GM23338 (cell line): ENCODE data around the gene GET4. TPM values are rescaled to one million over a fixed set of nuclear protein-coding genes. Genes with fewer than 3 reads are reported as not detected.

Source experiments
- ATAC-seq: fragments of 200-7000 bp; cut with Tn5 transposase; 3 replicates; pipeline ENCODE4 v1.9.1; 2020
- DNase-seq: peaks from one replicate; pipeline ENCODE4 v3.0.0-alpha.2; 2015; ENCODE audit warnings: low spot score
- H2AFZ ChIP-seq: fragments of 200-600 bp; sonication (generic); 2 replicates; pipeline ENCODE4 v1.8.0; 2016; ENCODE audit warnings: antibody characterized with exemption, mild to moderate bottlenecking, moderate library complexity
- H3F3A ChIP-seq: fragments of 200-600 bp; sonication (generic); replicated peaks from 2 replicates; pipeline ENCODE4 v1.8.0; 2017; ENCODE audit warnings: antibody characterized with exemption, mixed run types, low read depth
- H3K27ac ChIP-seq: fragments of 200-600 bp; sonication (generic); 2 replicates; pipeline ENCODE4 v1.6.1; 2016; ENCODE audit warnings: low read depth
- H3K27me3 ChIP-seq: fragments of 200-600 bp; sonication (generic); 2 replicates; pipeline ENCODE4 v1.8.0; 2016; ENCODE audit warnings: mild to moderate bottlenecking, mixed run types, moderate library complexity; ENCODE audit not compliant: insufficient read depth
- H3K36me3 ChIP-seq: fragments of 200-600 bp; sonication (generic); 2 replicates; pipeline ENCODE4 v1.8.0; 2016; ENCODE audit warnings: mild to moderate bottlenecking; ENCODE audit not compliant: insufficient read depth
- H3K4me1 ChIP-seq: fragments of 200-600 bp; sonication (generic); 2 replicates; pipeline ENCODE4 v1.8.0; 2016; ENCODE audit warnings: mild to moderate bottlenecking, moderate library complexity; ENCODE audit not compliant: insufficient read depth
- H3K4me2 ChIP-seq: fragments of 200-600 bp; sonication (generic); 2 replicates; pipeline ENCODE4 v1.7.1; 2017; ENCODE audit warnings: mixed run types
- H3K4me3 ChIP-seq: fragments of 200-600 bp; sonication (generic); 2 replicates; pipeline ENCODE4 v1.6.1; 2016; ENCODE audit warnings: mixed run types
- H3K79me2 ChIP-seq: fragments of 200-600 bp; sonication (generic); replicated peaks from 2 replicates; pipeline ENCODE4 v1.8.0; 2017; ENCODE audit warnings: mild to moderate bottlenecking; ENCODE audit not compliant: insufficient read depth
- H3K9me2 ChIP-seq: fragments of 200-600 bp; sonication (generic); 2 replicates; pipeline ENCODE4 v1.8.0; 2017; ENCODE audit not compliant: insufficient read depth
- H4K20me1 ChIP-seq: fragments of 200-600 bp; sonication (generic); replicated peaks from 2 replicates; pipeline ENCODE4 v1.8.0; 2017; ENCODE audit warnings: mild to moderate bottlenecking; ENCODE audit not compliant: insufficient read depth
- H3K27ac Mint-ChIP-seq: 2 replicates; pipeline ENCODE4 v1.8.0; 2020; ENCODE audit warnings: inconsistent platforms, mild to moderate bottlenecking, moderate library complexity, mixed read lengths
- H3K27me3 Mint-ChIP-seq: 3 replicates; pipeline ENCODE4 v1.8.0; 2022; ENCODE audit warnings: low read depth, mild to moderate bottlenecking, moderate library complexity, mixed read lengths, inconsistent platforms; ENCODE audit not compliant: insufficient read depth, poor library complexity
- H3K36me3 Mint-ChIP-seq: 3 replicates; pipeline ENCODE4 v1.8.0; 2021; ENCODE audit warnings: low read depth, mild to moderate bottlenecking, inconsistent platforms, moderate library complexity, mixed read lengths
- H3K4me1 Mint-ChIP-seq: 3 replicates; pipeline ENCODE4 v1.8.0; 2020; ENCODE audit warnings: mild to moderate bottlenecking, inconsistent platforms, mixed read lengths
- H3K4me3 Mint-ChIP-seq: 3 replicates; pipeline ENCODE4 v1.8.0; 2021; ENCODE audit warnings: moderate library complexity, mild to moderate bottlenecking, inconsistent platforms, mixed read lengths
- H3K9me3 Mint-ChIP-seq: 3 replicates; pipeline ENCODE4 v1.8.0; 2020; ENCODE audit warnings: moderate library complexity, mild to moderate bottlenecking, inconsistent platforms, mixed read lengths
- CREB1 ChIP-seq: fragments of 250-450 bp; sonication (Bioruptor Pico); IDR thresholded peaks from 2 replicates; pipeline ENCODE4 v1.5.0; 2020; ENCODE audit warnings: low read depth, mild to moderate bottlenecking, moderate library complexity
- CTCF ChIP-seq, 2 experiments: fragments of 200-600 bp in 1 of 2; sonication (generic) in 1 of 2; conservative IDR thresholded peaks; 2 replicates each; pipeline versions ENCODE4 v1.5.1 to v1.6.1; 2016 to 2017; ENCODE audit warnings: antibody characterized with exemption in 2 of 2, low read depth in 2 of 2, mild to moderate bottlenecking in 2 of 2, moderate library complexity in 1 of 2
- ETS1 ChIP-seq: IDR thresholded peaks from 2 replicates; pipeline ENCODE4 v1.6.1; 2016; ENCODE audit warnings: antibody characterized with exemption
- EZH2 ChIP-seq: fragments of 200-600 bp; sonication (generic); IDR thresholded peaks from one replicate; pipeline ENCODE4 v1.8.0; 2017; ENCODE audit warnings: antibody characterized with exemption, mild to moderate bottlenecking, low read depth; ENCODE audit not compliant: unreplicated experiment
- EZH2phosphoT487 ChIP-seq: fragments of 200-600 bp; sonication (generic); IDR thresholded peaks from one replicate; pipeline ENCODE4 v1.8.1; 2018; ENCODE audit warnings: antibody characterized with exemption; ENCODE audit not compliant: unreplicated experiment
- JUNB ChIP-seq: IDR thresholded peaks from one replicate; pipeline ENCODE4 v1.6.1; 2016; ENCODE audit warnings: antibody characterized with exemption; ENCODE audit not compliant: unreplicated experiment
- NANOG ChIP-seq: IDR thresholded peaks from 2 replicates; pipeline ENCODE4 v1.6.1; 2016; ENCODE audit warnings: antibody characterized with exemption, borderline replicate concordance
- POLR2AphosphoS5 ChIP-seq: IDR thresholded peaks from 2 replicates; pipeline ENCODE4 v1.6.1; 2016; ENCODE audit warnings: antibody characterized with exemption, low read depth
- REST ChIP-seq: IDR thresholded peaks from one replicate; pipeline ENCODE4 v1.6.1; 2018; ENCODE audit warnings: antibody characterized with exemption; ENCODE audit not compliant: unreplicated experiment
- ZNF114 ChIP-seq: fragments of 250-450 bp; sonication (Bioruptor Pico); IDR thresholded peaks from 2 replicates; pipeline ENCODE4 v1.5.0; 2020; ENCODE audit warnings: mild to moderate bottlenecking, moderate library complexity
- ZNF331 ChIP-seq: fragments of 250-450 bp; sonication (Bioruptor Pico); IDR thresholded peaks from 2 replicates; pipeline ENCODE4 v1.5.0; 2020; ENCODE audit warnings: low read depth, mild to moderate bottlenecking, moderate library complexity
- ZNF462 ChIP-seq: fragments of 250-450 bp; sonication (Bioruptor Pico); IDR thresholded peaks from 2 replicates; pipeline ENCODE4 v1.5.0; 2020; ENCODE audit warnings: mild to moderate bottlenecking, moderate library complexity
- polyA plus RNA-seq: library from polyadenylated mRNA; unstranded; fragments of >200 nt; fragmentation: Nextera tagmentation; extraction: Ambion mirVana; gene quantifications from 2 replicates; pipeline ENCODE4 v1.2.1, GENCODE V29; 2016
- total RNA-seq: library from RNA; depleted of rRNA; stranded (reverse); fragments of >200 nt; shearing (Covaris generic); gene quantifications from 2 replicates; pipeline ENCODE4 v1.2.3, GENCODE V29; 2014

Gene GET4
- total and polyA plus RNA-seq, 2 experiments from 2014 or later, result 48.0 to 79.1 TPM

GRCh38 chr7:897086-897485 lies 20.7 kb downstream of the GET4 start:
- H3K4me1 ChIP-seq, result no peaks in the 10 kb centered on the region
- Mint-ChIP-seq H3K36me3 (peaks cover 42% of the 10 kb centered on the region), H3K27me3 (peaks cover 10% of the 10 kb centered on the region), H3K4me1 (no peaks in the 10 kb centered on the region; the same call in 2 of the 3 replicates), H3K27ac (no peak overlapping the region), H3K9me3 (no peaks in the 10 kb centered on the region; the same call in 2 of the 3 replicates), H3K4me3 (no peak overlapping the region)
- no peaks in the 10 kb centered on the region for H3K79me2 ChIP-seq
- no peaks in the 10 kb centered on the region for H3K9me2 ChIP-seq
- no peak overlapping the region for H3K4me3 ChIP-seq
- H3K27me3 ChIP-seq, result no peaks in the 10 kb centered on the region
- no peak overlapping the region for H3K27ac ChIP-seq
- ATAC-seq (no peak), DNase-seq (no peak)
- H3K4me2 ChIP-seq, result no peak overlapping the region
- H3F3A ChIP-seq, result 0 out of 2 replicates have a peak, but pooled peaks cover 4% of the 10 kb centered on the region
- TF ChIP-seq CREB1 (no peak), EZH2 (no peak), JUNB (no peak), ETS1 (no peak), ZNF114 (CRISPR knock-in tag) (no peak), REST (no peak), POLR2AphosphoS5 (no peak), NANOG (no peak), ZNF462 (CRISPR knock-in tag) (no peak), CTCF (conservative IDR thresholded peaks at IDR 0.05; ENCODE audit: low read depth in 2 of 2) (no peak), EZH2phosphoT487 (no peak), ZNF331 (CRISPR knock-in tag) (no peak)
- H3K36me3 ChIP-seq, result no peaks in the 10 kb centered on the region
- no peaks in the 10 kb centered on the region for H4K20me1 ChIP-seq
- no peak overlapping the region for H2AFZ ChIP-seq
